Ascending aorta (tissue), 2 donors: ENCODE measurements around the gene NACA. TPM values are rescaled to one million over a fixed set of nuclear protein-coding genes. Genes with fewer than 3 reads are reported as not detected.

ENCODE experiments used
- DNase-seq, 2 donors: peaks; one replicate each; pipeline ENCODE4 v3.0.0-alpha.2; 2019; ENCODE audit warnings: low spot score in 2 of 2
- H3K27ac ChIP-seq, 2 donors: fragments of 200-600 bp; sonication (generic); one replicate each; pipeline ENCODE4 v1.5.1; 2016 to 2017; ENCODE audit warnings: mild to moderate bottlenecking in 1 of 2
- H3K27me3 ChIP-seq: fragments of 200-600 bp; sonication (generic); one replicate; pipeline ENCODE4 v1.5.1; 2017
- H3K36me3 ChIP-seq, 2 donors: fragments of 200-600 bp; sonication (generic); one replicate each; pipeline ENCODE4 v1.5.1; 2016
- H3K4me1 ChIP-seq, 2 donors: fragments of 200-600 bp; sonication (generic); one replicate each; pipeline ENCODE4 v1.5.1; 2016 to 2017; ENCODE audit warnings: mild to moderate bottlenecking in 1 of 2
- H3K4me3 ChIP-seq, 2 donors: fragments of 200-600 bp; sonication (generic); one replicate each; pipeline ENCODE4 v1.5.1; 2016 to 2017; ENCODE audit warnings: mild to moderate bottlenecking in 1 of 2
- H3K9me3 ChIP-seq, 2 donors: fragments of 200-600 bp; sonication (generic); one replicate each; pipeline ENCODE4 v1.5.1; 2016
- CTCF ChIP-seq, 3 experiments: fragments of 200-600 bp in 2 of 3; fragments of 450-650 bp in 1 of 3; sonication (generic) in 2 of 3; IDR thresholded peaks; one replicate each; pipeline ENCODE4 v1.5.1; 2016 to 2019; ENCODE audit warnings: antibody characterized with exemption in 3 of 3, mild to moderate bottlenecking in 1 of 3, moderate library complexity in 1 of 3
- intact Hi-C: fragments of 100-400 bp; cut with DNase I; formaldehyde crosslinking; loops from one replicate; pipeline ENCODE4 v1.15.1; 2023
- total RNA-seq: library from RNA; depleted of rRNA; stranded (reverse); fragments of >200 nt; gene quantifications from one replicate; pipeline ENCODE4 v1.1.0, GENCODE V29; 2016

The NACA gene
- total RNA-seq, 1 donor from 2014 or later = 490 TPM

- TF ChIP-seq CTCF (IDR thresholded peaks at IDR 0.05) = no peak
- no peaks in the 10 kb centered on the region for H3K4me1 ChIP-seq
- DNase-seq = no peak
- H3K27me3 ChIP-seq = no peaks in the 10 kb centered on the region
- H3K36me3 ChIP-seq = no peaks in the 10 kb centered on the region
- intact Hi-C loops = no loop called here
- no peak overlapping the region for H3K27ac ChIP-seq
- H3K9me3 ChIP-seq = no peaks in the 10 kb centered on the region
- no peak overlapping the region for H3K4me3 ChIP-seq
These were observed 26.0 kb downstream of the NACA start for GRCh38 chr12:56699020-56699661.

- no peak for DNase-seq
- intact Hi-C loops = no loop called here
These were observed 29.6 kb downstream of the NACA start for GRCh38 chr12:56695327-56696101.

GRCh38 chr12:56694161-56694560 lies 30.9 kb downstream of the NACA start:
- no peaks in the 10 kb centered on the region for H3K36me3 ChIP-seq
- DNase-seq = peak in 1 of 2 donors; percentile 35
- no peaks in the 10 kb centered on the region for H3K9me3 ChIP-seq
- intact Hi-C loops = no loop called here
- no peak overlapping the region for H3K4me3 ChIP-seq
- no peaks in the 10 kb centered on the region for H3K27me3 ChIP-seq
- no peak overlapping the region for H3K27ac ChIP-seq
- TF ChIP-seq CTCF (IDR thresholded peaks at IDR 0.05) = no peak
- peaks cover 0 to 4% of the 10 kb centered on the region in 2 donors for H3K4me1 ChIP-seq

More at GRCh38 chr12:56695327-56696101, 29.6 kb downstream of the NACA start:
- H3K36me3 ChIP-seq = no peaks in the 10 kb centered on the region
- H3K4me1 ChIP-seq = no peaks in the 10 kb centered on the region
- H3K4me3 ChIP-seq = no peak overlapping the region
- H3K27me3 ChIP-seq = no peaks in the 10 kb centered on the region
- no peak for TF ChIP-seq CTCF (IDR thresholded peaks at IDR 0.05)
- no peak overlapping the region for H3K27ac ChIP-seq
- no peaks in the 10 kb centered on the region for H3K9me3 ChIP-seq

GRCh38 chr12:56688846-56689109 lies 36.3 kb downstream of the NACA start:
- Histone ChIP-seq H3K9me3 (no peaks in the 10 kb centered on the region), H3K4me3 (peak overlapping the region; percentile 87 to 92), H3K27me3 (no peaks in the 10 kb centered on the region), H3K27ac (peak overlapping the region; percentile 99 to 100), H3K4me1 (peaks cover 8 to 22% of the 10 kb centered on the region in 2 donors), H3K36me3 (no peaks in the 10 kb centered on the region)
- no peak for DNase-seq
- intact Hi-C loops = loop anchor here (1.0 to 2.0 kb wide), 3 partner anchors 37 to 52 kb away; partner anchors contain the start of gene NACA
- no peak for TF ChIP-seq CTCF (IDR thresholded peaks at IDR 0.05)

GRCh38 chr12:56688129-56688845 lies 36.8 kb downstream of the NACA start, which contains the start of gene PTGES3:
TSS of gene PTGES3 (minus strand) at chr12:56688284. CDS start at chr12:56687999, 285 bp downstream.
- Histone ChIP-seq H3K4me3 (peak within 1 kb of the TSS; percentile 87 to 92), H3K27ac (peak within 1 kb of the TSS; percentile 99 to 100), H3K4me1 (peaks cover 8 to 22% of the 10 kb centered on the region in 2 donors), H3K27me3 (no peaks in the 10 kb centered on the region), H3K36me3 (no peaks in the 10 kb centered on the region), H3K9me3 (no peaks in the 10 kb centered on the region)
- no peak for TF ChIP-seq CTCF (IDR thresholded peaks at IDR 0.05)
- intact Hi-C loops = loop anchor here (1.0 to 2.0 kb wide), 3 partner anchors 37 to 51 kb away; partner anchors contain the start of gene NACA
- peak; percentile 93 to 99 for DNase-seq
